ENCODE results near the gene CDT1.
A peak's percentile ranks its signal among the peaks of the same experiment; 100 is the strongest.

Gene CDT1

DNA sequence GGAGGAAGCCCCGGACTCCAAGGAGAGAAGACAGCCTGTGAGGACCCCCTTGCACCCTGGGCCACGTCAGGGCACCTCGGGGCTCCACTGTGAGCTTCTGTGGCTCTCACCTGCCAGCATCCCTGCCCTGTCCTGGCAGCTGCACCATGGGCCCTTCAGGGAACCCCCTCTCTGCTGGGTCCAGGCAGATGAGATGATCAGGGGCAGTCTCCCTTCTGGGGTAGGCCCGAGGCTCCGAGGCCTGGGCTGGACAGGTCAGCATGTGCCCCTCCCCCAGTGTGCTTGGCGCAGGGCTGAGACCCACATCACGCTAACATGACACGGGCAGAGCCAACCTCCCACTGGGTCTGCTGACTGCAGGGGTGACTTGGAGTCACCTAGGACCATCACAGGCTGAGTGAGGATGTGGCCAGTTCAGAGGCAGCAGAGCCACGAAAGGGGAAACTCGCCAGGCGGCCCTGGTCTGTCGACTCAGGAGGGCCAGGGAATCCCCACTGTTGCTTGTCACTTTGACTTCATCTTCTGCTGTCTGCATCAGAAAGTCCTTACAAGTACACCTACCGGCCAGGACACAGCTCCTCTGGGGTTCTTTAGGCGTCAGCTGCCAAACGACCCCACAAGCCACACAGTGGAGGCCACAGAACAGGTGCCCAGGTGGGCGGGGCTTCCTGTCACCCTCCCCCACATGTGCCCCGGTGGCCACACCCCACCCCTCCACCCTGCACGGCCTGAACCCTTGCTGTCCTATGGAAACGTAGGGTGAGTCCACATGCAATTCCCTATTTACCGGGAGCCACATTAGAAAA, 50.9 kb downstream of the CDT1 start:
- no peak for DNase-seq (ENCODE audit: insufficient read length, low spot score)
- FAIRE-seq = no peak

GRCh38 chr16:88855176-88855575, 51.6 kb downstream of the CDT1 start:
- no peak for FAIRE-seq
- DNase-seq (ENCODE audit: insufficient read length, low spot score) = no peak

DNA sequence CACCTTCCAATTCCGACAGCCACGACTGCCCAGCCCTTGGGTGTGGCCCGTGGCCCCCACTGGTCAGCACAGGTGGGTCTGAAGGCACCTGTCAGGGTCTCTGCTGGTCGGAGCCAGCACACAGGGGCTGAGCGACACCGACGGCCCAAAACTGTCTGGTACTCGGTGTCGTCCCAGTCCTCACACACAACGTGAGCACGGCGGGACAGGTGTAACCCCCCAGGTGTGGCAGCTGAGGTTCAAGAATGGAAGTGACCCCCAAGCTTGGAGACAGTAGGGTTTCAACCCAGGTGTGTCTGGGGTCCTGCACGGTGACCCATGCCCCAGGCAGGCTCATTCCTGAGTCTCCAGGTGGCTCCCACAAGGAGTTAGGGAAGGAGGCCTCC, 52.1 kb downstream of the CDT1 start:
- FAIRE-seq = no peak
- DNase-seq (ENCODE audit: insufficient read length, low spot score) = no peak

- DNase-seq (ENCODE audit: insufficient read length, low spot score) (no peak), FAIRE-seq (no peak)
These were observed 52.7 kb downstream of the CDT1 start for GRCh38 chr16:88856122-88856827.

DNA sequence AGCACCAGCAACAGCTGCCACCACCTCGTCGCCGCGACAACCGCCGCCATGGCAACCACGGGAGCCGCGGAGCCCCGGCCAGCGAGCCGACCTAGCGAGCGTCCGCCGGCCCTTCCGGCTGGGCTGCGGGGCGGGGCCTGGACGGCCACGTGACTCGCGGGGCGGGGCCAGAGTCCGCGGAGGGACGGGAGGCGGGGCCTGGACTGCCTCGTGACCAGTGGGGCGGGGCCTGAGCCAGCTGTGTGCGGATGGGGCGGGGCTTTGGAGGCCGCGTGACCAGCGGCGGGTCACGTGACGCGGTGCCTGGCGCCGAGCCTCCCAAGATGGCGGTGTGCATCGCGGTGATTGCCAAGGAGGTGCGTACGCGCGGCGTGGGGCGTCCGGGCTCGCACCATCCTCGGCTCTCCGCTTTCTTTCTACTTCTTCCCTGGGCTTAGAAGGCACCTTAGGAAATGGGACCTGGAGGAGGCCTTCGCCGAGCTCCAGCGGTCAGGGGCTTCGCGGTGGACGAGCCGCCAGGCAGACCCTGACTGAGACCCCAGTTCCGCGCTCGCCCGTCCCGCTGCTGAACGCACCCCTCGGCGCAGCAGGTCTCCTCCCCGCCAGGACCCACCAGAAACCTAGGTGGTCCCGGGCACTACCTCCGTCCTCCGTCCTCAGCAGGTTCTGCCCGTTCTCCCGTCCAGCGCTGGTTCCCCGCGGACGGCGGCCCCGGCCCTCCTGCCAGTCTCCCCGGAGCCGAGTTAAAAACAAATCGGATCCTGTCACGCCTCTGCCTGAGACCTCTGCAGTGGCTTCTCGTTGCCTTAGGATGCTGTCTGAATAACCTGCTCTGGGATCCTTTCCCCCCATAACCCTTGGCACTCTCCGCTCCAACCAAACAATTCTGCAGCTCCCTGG, 53.5 kb downstream of the CDT1 start, which contains the start of the genes GALNS and TRAPPC2L:
TSS of gene GALNS (minus strand) at position 120 of the 900 bp plus-strand sequence. CDS start at position 50, 70 bp downstream.
TSS of gene TRAPPC2L (plus strand) at position 300 of the 900 bp plus-strand sequence. CDS start at position 324, 24 bp downstream.
- DNase-seq (ENCODE audit: insufficient read length, low spot score) (peak; percentile 100), FAIRE-seq (peak; percentile 93)

DNA sequence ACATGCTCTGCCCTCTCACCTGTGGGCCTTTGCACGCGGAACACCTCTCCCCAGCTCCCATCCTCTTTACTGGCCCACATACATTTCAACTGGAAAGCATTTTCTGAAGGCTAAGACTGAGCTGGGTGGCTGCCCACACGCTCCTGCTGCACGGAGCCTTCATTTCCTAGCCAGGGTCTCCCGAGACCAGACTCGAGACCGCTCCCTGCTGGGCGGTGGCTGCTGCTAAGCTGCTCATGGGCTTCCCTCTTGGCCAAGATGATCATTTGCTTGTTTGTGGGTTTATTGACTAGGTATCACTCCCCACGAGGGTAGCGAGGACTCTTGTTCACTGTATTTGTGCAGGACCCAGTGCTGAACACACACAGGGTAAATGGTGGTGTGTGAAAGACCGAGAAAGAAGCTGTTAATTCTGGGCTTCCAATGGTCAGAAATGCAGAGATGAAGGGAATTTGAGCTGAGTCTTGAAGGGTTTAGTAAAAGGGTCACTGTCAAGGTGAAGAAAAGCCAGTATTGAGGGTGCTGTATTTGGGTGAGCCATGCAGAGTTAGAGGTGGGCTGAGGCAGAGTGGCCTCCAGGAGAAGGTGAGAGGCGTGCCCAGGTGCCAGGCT, 54.2 kb downstream of the CDT1 start:
- DNase-seq (ENCODE audit: insufficient read length, low spot score) (peak; percentile 95), FAIRE-seq (peak; percentile 96)
